HepG2 (cell line): ENCODE results near the gene PTGER3. TPM values are rescaled to one million over a fixed set of nuclear protein-coding genes. Genes with fewer than 3 reads are reported as not detected.

Experiments
- ATAC-seq: fragments of 200-7000 bp; cut with Tn5 transposase; 3 replicates; pipeline ENCODE4 v1.9.1; 2020; ENCODE audit warnings: mild to moderate bottlenecking, moderate library complexity
- BruUV-seq: library from RNA; stranded (reverse); fragments of 400-500 nt; replicated peaks from 2 replicates; lab custom pipeline; 2021; lab: Mats Ljungman, UMichigan
- CTCF ChIA-PET: fragments of 300-600 bp; formaldehyde crosslinking; extraction: SDS; loops from one replicate; lab custom pipeline; 2021; ENCODE audit warnings: low total read pairs, inconsistent platforms, low intra/inter-chr PET ratio; lab: Yijun Ruan, JAX
- POLR2A ChIA-PET: fragments of 350-600 bp; sonication (Branson Sonifier 250); formaldehyde crosslinking; loops from one replicate; lab custom pipeline; 2020; ENCODE audit warnings: antibody characterized with exemption, inconsistent platforms; lab: Yijun Ruan, JAX
- DNase-seq: peaks from one replicate; pipeline ENCODE4 v3.0.0-alpha.2; 2015; ENCODE audit warnings: low spot score
- FAIRE-seq: peaks from 3 replicates; lab custom pipeline; 2011; peaks lifted over from hg19 to GRCh38; lab: Jason Lieb, UNC
- H2AFZ ChIP-seq: one replicate; pipeline ENCODE4 v1.6.1; 2011; ENCODE audit warnings: low read length, inconsistent platforms
- H3K27ac ChIP-seq: fragments of 300-600 bp; 3 replicates; pipeline ENCODE4 v1.8.0; 2011; ENCODE audit warnings: mixed run types, mild to moderate bottlenecking, mixed read lengths, low read length, inconsistent platforms; ENCODE audit not compliant: insufficient read depth; ENCODE audit errors: extremely low read length
- H3K27me3 ChIP-seq, 2 experiments: fragments of 200-600 bp in 1 of 2; 2 replicates in 1 of 2; 3 replicates in 1 of 2; pipeline versions ENCODE4 v1.6.0 to v1.8.0; 2011; ENCODE audit warnings: low read length in 2 of 2, mild to moderate bottlenecking in 2 of 2, moderate library complexity in 2 of 2, inconsistent platforms in 1 of 2; ENCODE audit not compliant: insufficient read depth in 2 of 2, control insufficient read depth in 1 of 2
- H3K36me3 ChIP-seq, 2 experiments: fragments of 200-600 bp in 1 of 2; replicated peaks in 1 of 2; 2 replicates in 1 of 2; 3 replicates in 1 of 2; pipeline versions ENCODE4 v1.5.1 to v1.8.0; 2011; ENCODE audit warnings: low read length in 2 of 2, inconsistent platforms in 1 of 2; ENCODE audit not compliant: insufficient read depth in 2 of 2, control insufficient read depth in 1 of 2
- H3K4me1 ChIP-seq: 2 replicates; pipeline ENCODE4 v1.5.1; 2012; ENCODE audit warnings: low read length, inconsistent platforms; ENCODE audit not compliant: insufficient read depth
- H3K4me2 ChIP-seq: 2 replicates; pipeline ENCODE4 v1.6.0; 2011; ENCODE audit warnings: low read depth, low read length, inconsistent platforms
- H3K4me3 ChIP-seq, 3 experiments: fragments of 200-600 bp in 1 of 3; sonication (generic), shearing (Covaris generic) in 1 of 3; replicated peaks in 1 of 3; 2 replicates each; pipeline ENCODE4 v1.5.1; 2011 to 2016; ENCODE audit warnings: low read length in 3 of 3, inconsistent platforms in 2 of 3, low read depth in 2 of 3, mild to moderate bottlenecking in 2 of 3, control low read depth in 1 of 3, mixed read lengths in 1 of 3; ENCODE audit not compliant: insufficient read depth in 1 of 3
- H3K79me2 ChIP-seq: one replicate; pipeline ENCODE4 v1.6.1; 2011; ENCODE audit warnings: low read length, inconsistent platforms; ENCODE audit not compliant: insufficient read depth
- H3K9ac ChIP-seq: 2 replicates; pipeline ENCODE4 v1.6.0; 2011; ENCODE audit warnings: mild to moderate bottlenecking, low read depth, low read length, inconsistent platforms; ENCODE audit not compliant: insufficient read depth
- H3K9me3 ChIP-seq: 2 replicates; pipeline ENCODE4 v1.5.1; 2012; ENCODE audit warnings: mild to moderate bottlenecking, low read length
- H4K20me1 ChIP-seq: 2 replicates; pipeline ENCODE4 v1.6.0; 2011; ENCODE audit warnings: inconsistent platforms, mild to moderate bottlenecking, low read length, moderate library complexity; ENCODE audit not compliant: insufficient read depth
- ZNF136 ChIP-seq: sonication (generic); formaldehyde crosslinking; IDR thresholded peaks from 2 replicates; pipeline ENCODE4 v1.8.1; 2022; ENCODE audit warnings: low read depth, mild to moderate bottlenecking, moderate library complexity, missing genetic modification reagents
- ZNF724P ChIP-seq: sonication (generic); formaldehyde crosslinking; IDR thresholded peaks from 2 replicates; pipeline ENCODE4 v1.8.0; 2022; ENCODE audit warnings: missing genetic modification reagents, borderline replicate concordance
- ZSCAN30 ChIP-seq: sonication (generic); formaldehyde crosslinking; IDR thresholded peaks from 2 replicates; pipeline ENCODE4 v1.5.0; 2020; ENCODE audit warnings: mild to moderate bottlenecking, missing genetic modification reagents
- WGBS: methylation state at CpG from one replicate; pipeline ENCODE4 v1.1.6; 2017; ENCODE audit warnings: low lambda C conversion rate; 5-methylcytosine and 5-hydroxymethylcytosine counted together
- in situ Hi-C: cut with HindIII; loops from 2 replicates; pipeline ENCODE4 v1.10.0; 2017; ENCODE audit warnings: low pct_unique_long_range_greater_than_20kb; ENCODE audit not compliant: extremely low pct_ligation_motif_present
- intact Hi-C: fragments of 100-400 bp; cut with micrococcal nuclease; formaldehyde crosslinking; loops from one replicate; pipeline ENCODE4 v1.10.0; 2022; ENCODE audit not compliant: unreplicated experiment
- microRNA counts: library from miRNA; unstranded; fragments of <30 nt; microRNA quantifications from one replicate; lab custom pipeline; 2015
- microRNA-seq: library from miRNA; unstranded; fragments of <30 nt; microRNA quantifications from one replicate; pipeline ENCODE4, GENCODE V29; 2020
- polyA plus RNA-seq, 8 experiments: library from polyadenylated mRNA; depleted of rRNA in 3 of 8; stranded (reverse) in 7 of 8; unstranded in 1 of 8; fragments of >200 nt; fragmentation: Illumina TruSeq in 4 of 8; extraction: Trizol in 4 of 8; gene quantifications; 2 replicates each; pipeline versions ENCODE4 v1.2.1 to v1.2.3, GENCODE V29; 2011 to 2016; ENCODE audit warnings: low read depth in 4 of 8, missing spikeins in 1 of 8, mixed read lengths in 1 of 8; ENCODE audit not compliant: insufficient read depth in 1 of 8
- small RNA-seq, 3 experiments: library from RNA; depleted of rRNA; stranded (forward); fragments of <200 nt; gene quantifications; one replicate each; pipeline ENCODE3, GENCODE V24; 2012; ENCODE audit warnings: low read depth in 2 of 3, low replicate concordance in 1 of 3; ENCODE audit not compliant: insufficient read length in 3 of 3, insufficient read depth in 2 of 3
- total RNA-seq, 5 experiments: library from RNA; depleted of rRNA; stranded (reverse); fragments of >200 nt; fragmentation: Illumina TruSeq; extraction: Trizol; gene quantifications; 2 replicates each; pipeline ENCODE4 v1.2.3, GENCODE V29; 2016; ENCODE audit warnings: low read depth in 1 of 5

Gene PTGER3
- total and polyA plus RNA-seq, 2 of the 13 experiments (the other 11 are each of a cell fraction or from before 2014, with no cell fraction given): 0.01 TPM; not detected in 1

DNA sequence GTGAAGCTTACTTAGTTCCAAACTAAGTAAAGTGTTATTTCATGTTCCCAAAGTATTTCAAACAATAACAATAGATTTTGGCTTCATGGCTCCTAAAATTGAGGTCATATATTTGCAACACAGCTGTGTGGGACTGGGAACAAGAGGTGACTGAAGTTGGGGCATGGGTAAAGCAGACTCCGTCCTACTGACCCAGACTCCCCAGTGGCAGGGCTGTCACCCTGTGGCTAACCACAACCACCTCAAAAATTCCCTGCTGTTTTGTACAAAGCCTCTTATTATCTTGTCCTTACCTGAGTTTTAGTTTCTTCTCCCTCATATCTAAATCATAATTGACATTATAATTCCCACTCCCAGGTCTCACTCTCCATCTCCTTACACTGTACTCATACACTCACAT lies 117.6 kb downstream of the PTGER3 start (continued):
- no peak for TF ChIP-seq ZNF136 (CRISPR knock-in tag)
- TF ChIP-seq, all 625 proteins: peak for 0

DNA sequence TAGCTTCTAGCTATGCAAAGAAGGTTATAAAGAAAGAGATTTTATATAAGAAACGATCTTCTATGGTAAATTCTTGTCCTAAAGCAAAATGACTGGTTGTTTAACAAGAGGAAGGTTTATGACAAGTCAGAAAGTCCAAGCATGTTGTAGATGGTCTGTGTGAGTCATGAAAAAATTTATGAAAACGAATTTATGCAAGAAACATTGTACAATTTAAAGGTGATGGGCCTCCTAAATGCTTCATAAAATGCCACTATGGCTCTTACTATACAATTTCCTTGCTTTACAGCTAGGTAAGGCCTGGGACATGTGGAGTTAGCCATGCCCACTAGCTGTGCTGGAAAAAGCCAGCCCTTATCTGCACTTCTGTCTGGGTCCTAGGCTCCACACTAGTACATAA lies 125.4 kb downstream of the PTGER3 start:
- no peaks in the 10 kb centered on the region for H3K4me1 ChIP-seq
- peaks cover 66% of the 10 kb centered on the region for H3K9me3 ChIP-seq
- ATAC-seq (no peak), DNase-seq (no peak), FAIRE-seq (no peak)
- no peaks in the 10 kb centered on the region for H4K20me1 ChIP-seq
- in situ Hi-C loops: no loop called here
- 2% methylated on average over 2 of the region's 2 CpGs for WGBS
- no peaks in the 10 kb centered on the region for H3K36me3 ChIP-seq
- CTCF ChIA-PET: no interaction called here
- no peak overlapping the region for H3K27ac ChIP-seq
- intact Hi-C loops: no loop called here
- H3K9ac ChIP-seq: no peak overlapping the region
- H3K27me3 ChIP-seq: no peaks in the 10 kb centered on the region
- H3K4me3 ChIP-seq: no peak overlapping the region
- H3K79me2 ChIP-seq: no peaks in the 10 kb centered on the region
- H2AFZ ChIP-seq: no peak overlapping the region
- no peak overlapping the region for H3K4me2 ChIP-seq
- POLR2A ChIA-PET: no interaction called here
- TF ChIP-seq ZSCAN30 (CRISPR knock-in tag) (no peak), ZNF724P (CRISPR knock-in tag) (0 out of 2 replicates have a peak, but pooled peaks have one; percentile 53)
- TF ChIP-seq, all 625 proteins: peak for 1
- BruUV-seq: no TSS peak

MicroRNA genes within 50 kb of the gene (microRNA counts, 767-probe panel; counts per million panel counts)
- microRNA hsa-miR-186-5p (lab: Ali Mortazavi, UCI): not detected

Small RNA genes within 50 kb of the gene (microRNA-seq; reads per million reads assigned to microRNA genes)
- gene MIR186: 594 reads per million, percentile 86 among the genes with 10 or more reads in this experiment

Small RNA genes within 50 kb of the gene (small RNA-seq; reads per million reads assigned to genes)
- 25.1 to 5,805 (median 1,717) reads per million in 3 experiments for gene MIR186

Other genes with a start within 250 kb of the PTGER3 start
- 42.8 and 43.0 TPM in 2 replicates for gene ZRANB2, start 33.2 kb upstream of the PTGER3 start, total RNA-seq (2016; rRNA removed; fragmentation: Illumina TruSeq; extraction: Trizol)
- gene ZRANB2, start 33.2 kb upstream of the PTGER3 start, polyA plus RNA-seq (2011; rRNA removed): 41.0 and 45.4 TPM in 2 replicates